ENCODE data around the gene ATG16L2.

ATG16L2 gene

GRCh38 chr11:72774499-72774898 lies 39.7 kb upstream of the ATG16L2 start:
- TF ChIP-seq, protein P1, sequence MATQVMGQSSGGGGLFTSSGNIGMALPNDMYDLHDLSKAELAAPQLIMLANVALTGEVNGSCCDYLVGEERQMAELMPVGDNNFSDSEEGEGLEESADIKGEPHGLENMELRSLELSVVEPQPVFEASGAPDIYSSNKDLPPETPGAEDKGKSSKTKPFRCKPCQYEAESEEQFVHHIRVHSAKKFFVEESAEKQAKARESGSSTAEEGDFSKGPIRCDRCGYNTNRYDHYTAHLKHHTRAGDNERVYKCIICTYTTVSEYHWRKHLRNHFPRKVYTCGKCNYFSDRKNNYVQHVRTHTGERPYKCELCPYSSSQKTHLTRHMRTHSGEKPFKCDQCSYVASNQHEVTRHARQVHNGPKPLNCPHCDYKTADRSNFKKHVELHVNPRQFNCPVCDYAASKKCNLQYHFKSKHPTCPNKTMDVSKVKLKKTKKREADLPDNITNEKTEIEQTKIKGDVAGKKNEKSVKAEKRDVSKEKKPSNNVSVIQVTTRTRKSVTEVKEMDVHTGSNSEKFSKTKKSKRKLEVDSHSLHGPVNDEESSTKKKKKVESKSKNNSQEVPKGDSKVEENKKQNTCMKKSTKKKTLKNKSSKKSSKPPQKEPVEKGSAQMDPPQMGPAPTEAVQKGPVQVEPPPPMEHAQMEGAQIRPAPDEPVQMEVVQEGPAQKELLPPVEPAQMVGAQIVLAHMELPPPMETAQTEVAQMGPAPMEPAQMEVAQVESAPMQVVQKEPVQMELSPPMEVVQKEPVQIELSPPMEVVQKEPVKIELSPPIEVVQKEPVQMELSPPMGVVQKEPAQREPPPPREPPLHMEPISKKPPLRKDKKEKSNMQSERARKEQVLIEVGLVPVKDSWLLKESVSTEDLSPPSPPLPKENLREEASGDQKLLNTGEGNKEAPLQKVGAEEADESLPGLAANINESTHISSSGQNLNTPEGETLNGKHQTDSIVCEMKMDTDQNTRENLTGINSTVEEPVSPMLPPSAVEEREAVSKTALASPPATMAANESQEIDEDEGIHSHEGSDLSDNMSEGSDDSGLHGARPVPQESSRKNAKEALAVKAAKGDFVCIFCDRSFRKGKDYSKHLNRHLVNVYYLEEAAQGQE (IDR thresholded peaks at IDR 0.05; ENCODE audit: insufficient replicate concordance, low read depth): no peak
- TF ChIP-seq, protein P2, sequence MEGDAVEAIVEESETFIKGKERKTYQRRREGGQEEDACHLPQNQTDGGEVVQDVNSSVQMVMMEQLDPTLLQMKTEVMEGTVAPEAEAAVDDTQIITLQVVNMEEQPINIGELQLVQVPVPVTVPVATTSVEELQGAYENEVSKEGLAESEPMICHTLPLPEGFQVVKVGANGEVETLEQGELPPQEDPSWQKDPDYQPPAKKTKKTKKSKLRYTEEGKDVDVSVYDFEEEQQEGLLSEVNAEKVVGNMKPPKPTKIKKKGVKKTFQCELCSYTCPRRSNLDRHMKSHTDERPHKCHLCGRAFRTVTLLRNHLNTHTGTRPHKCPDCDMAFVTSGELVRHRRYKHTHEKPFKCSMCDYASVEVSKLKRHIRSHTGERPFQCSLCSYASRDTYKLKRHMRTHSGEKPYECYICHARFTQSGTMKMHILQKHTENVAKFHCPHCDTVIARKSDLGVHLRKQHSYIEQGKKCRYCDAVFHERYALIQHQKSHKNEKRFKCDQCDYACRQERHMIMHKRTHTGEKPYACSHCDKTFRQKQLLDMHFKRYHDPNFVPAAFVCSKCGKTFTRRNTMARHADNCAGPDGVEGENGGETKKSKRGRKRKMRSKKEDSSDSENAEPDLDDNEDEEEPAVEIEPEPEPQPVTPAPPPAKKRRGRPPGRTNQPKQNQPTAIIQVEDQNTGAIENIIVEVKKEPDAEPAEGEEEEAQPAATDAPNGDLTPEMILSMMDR (IDR thresholded peaks at IDR 0.05; ENCODE audit: insufficient read depth, low read length): no peak
- TF ChIP-seq POLR2AphosphoS5 (IDR thresholded peaks at IDR 0.05; ENCODE audit: low read depth) (no peak), SPI1 (IDR thresholded peaks at IDR 0.05; ENCODE audit: borderline replicate concordance, low read depth) (no peak), GABPA (IDR thresholded peaks at IDR 0.05; ENCODE audit: low read depth) (no peak)
- no peak for DNase-seq (ENCODE audit: low read depth in 1 of 2, low spot score in 1 of 2)
- no peak overlapping the region for H3K27ac ChIP-seq (replicated peaks)
- no peaks in the 10 kb centered on the region for H3K27me3 ChIP-seq (ENCODE audit: insufficient read depth, poor library complexity, severe bottlenecking)
- no peak overlapping the region for H3K4me3 ChIP-seq (replicated peaks; ENCODE audit: insufficient read depth, low read length)

GRCh38 chr11:72775288-72776110 lies 38.7 kb upstream of the ATG16L2 start:
- no peak for DNase-seq (ENCODE audit: low read depth in 1 of 2, low spot score in 1 of 2)
- TF ChIP-seq, protein P2 (IDR thresholded peaks at IDR 0.05; ENCODE audit: insufficient read depth, low read length): no peak
- no peak for TF ChIP-seq POLR2AphosphoS5 (IDR thresholded peaks at IDR 0.05; ENCODE audit: low read depth)
- TF ChIP-seq, protein P1 (IDR thresholded peaks at IDR 0.05; ENCODE audit: insufficient replicate concordance, low read depth): no peak
- no peak for TF ChIP-seq SPI1 (IDR thresholded peaks at IDR 0.05; ENCODE audit: borderline replicate concordance, low read depth)
- TF ChIP-seq GABPA (IDR thresholded peaks at IDR 0.05; ENCODE audit: low read depth): no peak
- H3K27ac ChIP-seq (replicated peaks): no peak overlapping the region

GRCh38 chr11:72776117-72776843 lies 37.9 kb upstream of the ATG16L2 start:
- Histone ChIP-seq H3K27me3 (ENCODE audit: insufficient read depth, poor library complexity, severe bottlenecking) (peaks cover 5% of the 10 kb centered on the region), H3K27ac (replicated peaks) (no peak overlapping the region), H3K4me3 (replicated peaks; ENCODE audit: insufficient read depth, low read length) (no peak overlapping the region)
- TF ChIP-seq SPI1 (IDR thresholded peaks at IDR 0.05; ENCODE audit: borderline replicate concordance, low read depth): no peak
- TF ChIP-seq, protein P1 (IDR thresholded peaks at IDR 0.05; ENCODE audit: insufficient replicate concordance, low read depth): no peak
- TF ChIP-seq GABPA (IDR thresholded peaks at IDR 0.05; ENCODE audit: low read depth): no peak
- no peak for DNase-seq (ENCODE audit: low read depth in 1 of 2, low spot score in 1 of 2)

More at GRCh38 chr11:72775288-72776110, 38.7 kb upstream of the ATG16L2 start:
- Histone ChIP-seq H3K4me3 (replicated peaks; ENCODE audit: insufficient read depth, low read length) (no peak overlapping the region), H3K27me3 (ENCODE audit: insufficient read depth, poor library complexity, severe bottlenecking) (no peaks in the 10 kb centered on the region)

Data from HL-60 (cell line).